GM19328 (cell line): ENCODE data around the gene PRKAR1A.
"Not testable (repeated sequence)": the region's sequence is repeated elsewhere in the genome, so short reads cannot be mapped to it uniquely, and the experiment has no call there.

Experiments used
- ATAC-seq: cut with Tn5 transposase; IDR thresholded peaks from one replicate; pipeline ENCODE4 v1.9.1; 2021; ENCODE audit warnings: mild to moderate bottlenecking, moderate library complexity; ENCODE audit not compliant: unreplicated experiment

The PRKAR1A gene

GRCh38 chr17:68511254-68511670 is 968 bp upstream of the PRKAR1A start:
- no peak for ATAC-seq

DNA sequence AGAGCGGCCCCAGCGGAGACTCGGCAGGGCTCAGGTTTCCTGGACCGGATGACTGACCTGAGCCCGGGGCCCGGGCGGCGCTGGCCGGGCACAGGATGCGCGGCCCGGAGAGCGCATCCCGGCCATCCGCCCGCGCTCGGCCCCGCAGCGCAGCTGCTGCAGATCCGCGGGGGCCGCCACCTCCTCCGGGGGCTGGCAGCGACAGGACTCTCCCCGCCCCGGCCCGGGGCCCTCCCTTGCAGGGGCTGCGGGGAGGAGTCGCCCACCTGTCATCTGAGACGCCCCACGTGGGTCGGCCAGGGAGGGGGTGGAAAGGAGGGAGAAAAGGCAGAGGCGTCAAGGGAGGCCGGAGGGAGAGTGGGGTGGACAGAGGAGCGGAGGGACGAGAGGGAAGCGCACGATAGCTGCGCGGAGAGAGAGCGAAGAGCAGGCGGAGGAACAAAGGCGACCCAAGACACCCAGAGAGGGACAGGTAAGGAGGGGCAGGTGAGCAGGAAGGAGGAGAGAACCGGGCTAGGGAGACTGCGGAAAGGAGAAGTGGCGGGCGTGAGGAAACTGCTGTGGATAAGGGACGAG is 471 bp upstream of the PRKAR1A start:
- ATAC-seq: peak; percentile 56

GRCh38 chr17:68512960-68513474 is 787 bp downstream of the PRKAR1A start:
- ATAC-seq: no peak

DNA sequence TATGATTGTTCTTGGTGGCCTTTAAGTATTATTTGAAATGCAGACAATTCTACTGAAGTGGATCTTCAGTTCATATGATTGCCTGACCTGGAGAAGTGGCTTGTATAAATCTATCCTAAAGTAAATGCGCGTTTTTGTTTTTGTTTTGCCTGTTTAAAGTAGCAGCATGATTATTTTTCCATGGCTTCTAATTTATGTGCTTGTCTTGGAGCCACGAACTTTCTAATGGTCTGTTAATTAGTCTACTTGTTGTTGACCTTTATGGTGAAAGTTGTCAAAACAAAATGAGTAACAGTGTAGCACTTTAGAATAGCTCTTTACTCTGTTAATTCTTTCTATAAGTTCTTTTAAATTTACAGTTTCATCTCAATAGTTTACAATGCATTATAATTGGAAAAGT is 1.7 kb downstream of the PRKAR1A start:
- no peak for ATAC-seq

DNA sequence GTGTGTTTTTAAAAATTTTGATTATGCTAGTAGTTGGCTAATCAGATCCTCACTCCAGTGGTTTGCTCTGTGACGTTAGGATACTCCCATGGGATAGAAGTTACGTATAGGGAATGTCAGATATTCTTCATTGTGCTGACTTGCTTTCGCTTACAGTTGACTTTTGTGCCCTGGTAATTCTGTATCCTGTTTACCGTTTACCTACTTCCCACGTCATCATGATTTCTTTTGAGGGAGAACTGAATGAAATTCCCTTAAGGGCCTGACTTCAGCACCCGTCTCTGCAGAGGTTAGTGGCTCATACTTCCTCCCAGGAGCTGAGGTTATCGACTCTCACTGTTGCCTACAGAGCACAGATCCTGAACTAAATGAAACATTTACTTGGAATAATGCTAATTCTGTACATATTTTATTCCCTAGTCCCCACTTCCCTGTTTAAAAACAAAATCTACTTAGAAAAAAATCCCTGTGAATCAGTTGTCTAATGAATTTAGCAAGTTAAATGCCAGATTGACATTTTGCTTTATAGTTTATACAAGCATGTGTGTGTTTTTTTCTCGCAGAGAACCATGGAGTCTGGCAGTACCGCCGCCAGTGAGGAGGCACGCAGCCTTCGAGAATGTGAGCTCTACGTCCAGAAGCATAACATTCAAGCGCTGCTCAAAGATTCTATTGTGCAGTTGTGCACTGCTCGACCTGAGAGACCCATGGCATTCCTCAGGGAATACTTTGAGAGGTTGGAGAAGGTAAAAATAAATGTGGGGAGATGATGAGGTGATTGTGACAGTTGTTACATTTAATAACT is 2.8 kb downstream of the PRKAR1A start:
- no peak for ATAC-seq

GRCh38 chr17:68516732-68517131 is 4.5 kb downstream of the PRKAR1A start:
- ATAC-seq: no peak

DNA sequence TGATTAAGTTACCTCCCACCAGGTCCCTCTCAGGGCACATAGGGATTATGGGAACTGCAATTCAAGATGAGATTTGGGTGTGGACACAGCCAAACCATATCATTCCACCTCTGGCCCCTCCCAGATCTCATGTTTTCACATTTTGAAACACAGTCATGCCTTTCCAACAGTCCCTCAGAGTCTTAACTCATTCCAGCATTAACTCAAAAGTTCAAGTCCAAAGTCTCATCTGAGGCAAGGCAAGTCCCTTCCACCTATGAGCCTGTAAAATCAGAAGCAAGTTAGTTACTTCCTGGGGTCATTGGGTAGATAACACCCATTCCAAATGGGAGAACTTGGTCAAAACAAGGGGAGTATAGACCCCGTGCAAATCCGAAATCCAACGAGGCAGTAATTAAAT is 5.4 kb downstream of the PRKAR1A start:
- ATAC-seq: not testable (repeated sequence)

DNA sequence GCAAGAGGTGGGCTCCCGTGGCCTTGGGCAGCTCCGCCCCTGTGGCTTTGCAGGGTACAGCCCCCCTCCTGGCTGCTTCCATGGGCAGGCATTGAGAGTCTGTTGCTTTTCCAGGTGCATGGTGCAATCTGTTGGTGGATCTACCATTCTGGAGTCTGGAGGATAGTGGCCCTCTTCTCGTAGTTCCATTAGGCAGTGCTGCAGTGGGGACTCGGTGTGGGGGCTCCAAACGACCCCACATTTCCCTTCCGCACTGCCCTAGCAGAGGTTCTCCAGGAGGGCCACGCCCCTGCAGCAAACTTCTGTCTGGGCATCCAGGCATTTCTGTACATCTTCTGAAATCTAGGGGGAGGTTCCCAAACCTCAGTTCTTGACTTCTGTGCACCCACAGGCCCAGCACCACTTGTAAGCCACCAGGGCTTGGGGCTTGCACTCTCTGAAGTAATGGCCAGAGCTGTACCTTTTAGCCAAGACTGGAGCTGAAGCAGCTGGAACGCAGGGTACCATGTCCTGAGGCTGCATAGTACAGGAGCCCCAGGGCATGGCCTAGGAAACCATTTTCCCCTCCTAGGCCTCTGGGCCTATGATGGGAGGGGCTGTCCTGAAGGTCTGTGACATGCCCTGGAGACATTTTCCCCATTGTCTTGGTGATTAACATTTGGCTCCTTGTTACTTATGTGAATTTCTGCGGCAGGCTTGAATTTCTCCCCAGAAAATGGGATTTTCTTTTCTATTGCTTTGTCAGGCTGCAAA is 6.0 kb downstream of the PRKAR1A start:
- no peak for ATAC-seq

GRCh38 chr17:68519051-68519450 is 6.8 kb downstream of the PRKAR1A start:
- ATAC-seq: not testable (repeated sequence)

DNA sequence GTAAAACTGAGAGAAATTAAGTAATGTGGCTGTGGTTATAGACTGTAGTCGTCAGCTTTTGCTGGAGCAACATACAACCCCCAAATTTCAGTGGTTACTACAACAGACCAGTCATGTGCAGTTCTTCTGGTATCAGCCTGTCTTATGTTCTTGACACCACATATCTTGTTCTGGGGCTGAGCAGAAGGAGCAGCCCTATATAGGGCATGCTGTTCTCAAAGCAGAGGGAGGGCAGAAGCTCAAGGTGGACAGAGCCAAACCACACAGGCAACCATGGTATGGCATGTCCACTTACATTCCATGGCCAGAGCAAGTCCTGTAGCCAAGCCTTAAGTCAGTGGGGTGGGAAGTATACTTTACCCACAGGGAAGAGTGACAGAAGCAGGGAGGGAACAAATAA is 7.7 kb downstream of the PRKAR1A start:
- no peak for ATAC-seq

GRCh38 chr17:68522266-68522665 is 10.0 kb downstream of the PRKAR1A start:
- ATAC-seq: no peak

DNA sequence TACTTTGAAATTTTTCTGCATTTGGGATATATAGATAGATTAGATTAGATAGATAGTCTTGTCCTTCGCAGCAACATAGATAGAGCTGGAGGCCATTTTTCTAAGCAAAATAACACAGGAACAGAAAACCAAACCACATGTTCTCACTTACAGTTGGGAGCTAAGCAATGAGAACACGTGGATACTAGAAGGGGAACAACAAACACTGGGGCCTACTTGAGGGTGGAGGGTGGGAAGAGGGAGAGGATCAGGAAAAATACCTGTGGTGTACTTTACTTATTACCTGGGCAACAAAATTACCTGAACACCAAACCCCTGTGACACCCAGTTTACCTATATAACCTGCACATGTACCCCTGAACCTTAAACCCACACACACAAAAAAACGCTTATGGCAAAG is 14.3 kb downstream of the PRKAR1A start:
- ATAC-seq: no peak

DNA sequence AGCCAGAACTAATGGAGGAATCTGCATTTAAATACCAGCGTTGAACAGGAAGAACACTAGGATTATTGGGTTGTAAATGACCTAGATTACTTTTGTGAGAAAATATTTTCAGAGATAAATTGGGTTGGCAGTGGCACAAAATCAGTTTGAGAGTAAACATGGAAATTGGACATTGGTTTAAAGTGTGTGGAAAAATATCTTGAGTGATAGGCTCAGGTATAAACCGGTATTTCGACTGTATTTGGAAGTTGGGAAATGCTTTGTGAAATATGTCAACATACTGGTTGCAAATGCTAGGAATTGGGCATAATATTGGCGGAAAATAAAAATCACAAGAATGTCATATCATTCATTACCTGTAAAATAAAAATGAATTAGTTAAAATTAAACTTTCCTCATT is 15.1 kb downstream of the PRKAR1A start:
- ATAC-seq: no peak

GRCh38 chr17:68531252-68531651 is 19.0 kb downstream of the PRKAR1A start:
- no peak for ATAC-seq

GRCh38 chr17:68532826-68533225 is 20.6 kb downstream of the PRKAR1A start:
- no peak for ATAC-seq

DNA sequence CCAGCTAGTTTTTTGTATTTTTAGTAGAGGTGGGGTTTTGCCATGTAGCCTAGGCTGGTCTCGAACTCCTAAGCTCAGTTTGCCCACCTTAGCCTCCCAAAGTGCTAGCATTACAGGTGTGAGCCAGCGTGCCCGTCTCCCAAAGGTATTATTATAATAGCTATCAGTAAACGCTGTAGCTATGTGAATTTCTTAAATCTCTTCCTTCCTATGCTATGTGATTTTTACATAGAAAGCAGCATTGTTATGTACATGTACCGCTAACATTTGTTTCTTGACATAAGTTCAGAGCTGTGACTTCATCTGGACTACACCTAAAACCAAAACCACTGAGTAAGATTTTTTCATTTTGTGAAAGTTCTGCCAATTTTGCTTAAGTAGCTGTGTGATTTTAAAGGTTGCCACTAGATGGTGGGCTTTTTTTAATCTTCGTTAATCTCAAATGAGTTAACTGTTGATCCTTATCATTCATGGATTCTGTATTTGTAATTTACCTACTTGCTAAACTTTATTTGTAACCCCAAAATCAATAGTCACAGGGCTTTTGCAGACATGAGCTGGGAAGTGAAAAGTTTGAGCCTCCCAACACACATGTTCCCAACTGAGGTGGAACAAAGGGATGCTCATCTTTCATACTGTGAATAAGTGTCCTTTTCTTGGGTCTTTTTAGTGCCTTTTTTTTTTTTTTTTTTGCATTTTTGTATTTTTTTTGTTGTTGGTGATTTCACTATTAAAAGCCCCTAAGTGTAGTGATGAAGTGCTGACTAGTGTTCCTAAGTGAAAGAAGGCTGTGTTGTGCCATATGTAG is 21.9 kb downstream of the PRKAR1A start:
- ATAC-seq: no peak

DNA sequence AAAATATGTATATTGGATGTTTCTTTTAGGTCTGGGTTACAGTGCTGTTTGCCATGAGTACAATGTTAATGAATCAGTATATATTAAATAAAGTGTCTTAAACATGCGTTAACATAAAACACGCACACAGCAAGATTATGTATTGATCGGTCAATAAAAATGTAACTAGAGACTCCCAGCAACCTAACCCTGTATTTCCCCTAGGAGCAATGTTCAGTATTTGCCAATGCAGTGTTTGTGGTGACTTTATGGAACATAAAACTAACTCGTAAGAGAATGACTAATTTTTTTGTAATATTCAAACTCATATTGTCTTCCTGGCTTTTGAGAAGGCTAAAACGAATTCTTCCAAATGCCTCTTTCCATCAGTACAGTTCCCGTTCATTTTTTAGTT is 22.5 kb downstream of the PRKAR1A start:
- no peak for ATAC-seq

DNA sequence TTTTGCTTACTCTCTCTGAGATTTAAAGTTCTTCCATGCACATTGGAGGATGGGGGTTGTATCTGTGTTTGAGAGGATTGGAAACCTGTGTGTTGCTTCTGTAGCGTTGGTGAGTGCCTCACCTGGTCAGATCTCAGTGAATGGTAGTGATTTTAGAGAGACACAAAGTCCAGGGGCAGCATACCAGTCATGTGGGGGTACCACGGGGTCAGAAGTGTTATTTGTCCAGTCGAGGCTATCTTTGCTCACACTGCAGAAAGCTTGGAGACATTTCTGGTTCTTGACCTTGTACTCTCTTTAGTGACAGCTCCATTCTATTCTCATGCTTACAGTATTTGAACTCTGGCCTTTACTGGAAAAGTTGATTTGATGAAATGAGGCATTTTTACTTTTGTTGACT is 23.7 kb downstream of the PRKAR1A start:
- no peak for ATAC-seq

DNA sequence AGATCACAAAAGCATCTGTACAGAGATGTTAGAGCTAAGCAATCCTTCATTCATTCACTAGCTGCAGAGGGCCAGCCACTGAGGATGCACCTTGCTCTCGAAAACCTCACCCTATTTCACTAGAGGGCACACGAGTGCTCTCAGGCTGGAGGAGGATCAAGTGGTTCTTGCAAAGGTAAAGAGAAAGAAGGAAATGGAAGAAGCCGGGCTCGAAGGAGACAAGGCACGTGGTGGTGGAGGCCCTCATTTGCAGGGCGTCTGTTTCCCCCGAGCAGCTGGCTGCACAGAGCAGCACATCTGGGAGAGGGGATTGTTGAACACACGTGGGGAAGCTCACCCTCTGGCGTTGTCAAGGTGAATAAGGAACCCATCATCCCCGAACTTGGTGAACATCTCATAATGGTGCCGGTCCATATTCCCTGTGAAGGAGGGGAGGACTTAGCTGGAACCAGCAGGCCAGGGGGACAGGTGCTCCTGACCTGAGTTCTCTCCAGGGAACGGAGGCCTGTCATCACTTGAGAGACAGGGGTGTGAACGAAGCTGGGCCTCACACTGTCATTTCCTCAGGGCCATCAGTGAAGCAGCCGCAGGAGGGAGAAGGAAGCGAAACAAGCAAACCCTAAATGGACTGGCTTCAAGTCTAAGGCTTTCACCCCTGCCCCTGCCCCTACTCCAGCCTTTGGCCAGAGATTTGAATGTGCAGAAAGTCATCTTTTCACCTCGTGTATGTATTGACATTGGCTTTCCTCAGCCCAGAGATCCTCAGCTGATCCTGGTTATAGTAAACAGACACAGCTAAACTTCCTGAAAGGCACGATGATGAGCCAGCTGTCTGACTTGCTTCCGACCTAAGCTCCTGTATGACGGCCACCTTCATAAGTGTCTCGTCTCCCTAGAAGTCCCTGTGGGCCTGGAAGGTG is 27.6 kb downstream of the PRKAR1A start:
- no peak for ATAC-seq

DNA sequence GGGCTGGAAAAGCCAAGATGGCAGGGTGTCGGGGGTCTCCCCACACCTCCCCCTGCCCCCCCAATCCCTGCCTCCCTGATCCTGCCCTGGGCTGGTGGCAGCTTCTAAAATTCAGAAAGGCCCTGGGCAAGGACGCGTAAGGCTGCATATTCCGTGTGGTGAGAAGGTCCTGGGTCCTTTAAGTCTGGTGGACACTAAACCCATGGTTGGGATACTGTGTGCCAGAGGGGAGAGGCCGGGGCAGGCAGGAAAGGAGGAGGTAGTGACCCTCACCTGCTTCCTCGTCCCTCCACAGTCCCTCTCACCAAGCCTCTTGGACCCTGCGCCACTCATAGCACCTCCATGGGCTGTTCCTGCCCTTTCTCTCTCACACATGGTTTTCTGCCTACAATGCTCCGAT is 28.8 kb downstream of the PRKAR1A start:
- no peak for ATAC-seq
